Heart left ventricle (tissue), 13 donors: ENCODE results near the gene PLIN1.

ENCODE experiments used
- POLR2A ChIP-seq, 2 donors: fragments of 450-650 bp; IDR thresholded peaks; one replicate each; pipeline ENCODE4 v1.6.1; 2017; ENCODE audit warnings: antibody characterized with exemption in 2 of 2, mild to moderate bottlenecking in 2 of 2, moderate library complexity in 2 of 2
- TF ChIP-seq, protein P1 (sequence below), 12 donors: fragments of 200-600 bp; sonication (generic) in 4 of 12; IDR thresholded peaks; one replicate each; pipeline versions ENCODE4 v1.5.0 to v1.8.0; 2018 to 2022; ENCODE audit warnings: antibody characterized with exemption in 12 of 12, mild to moderate bottlenecking in 5 of 12
- donor health status: ischemic (EF 13 %, LVEDD 7.1; RV severe dilation, severe dysfunction).
- donor health status: DM: no; HTN: yes; CAD: no.
- donor health status: DM: no; HTN: no; CAD: no.
- donor health status: ischemic (EF 25% LVEDD 6.9; RV normal size, moderate dysfunction).
- donor health status: ischemic (EF 25% LVEDD 5.7; RV mildly dilated, moderate dysfunction).
- donor health status: ischemic (EF 35%, LVEDD 5.7; RV mildly dilated, moderate dysfunction).
- donor health status: nonischemic (EF 11% LVEDD 7.7; RV severe dilation, severe dysfunction).
- donor health status: DM: yes; HTN: yes; CAD: no.
- donor health status: PGD.
- donor health status: ischemic (EF 29% LVEDD 5.4; RV normal size, mild dysfunction).
- donor health status: nonischemic (EF 23%, LVEDD 6.1; RV moderate dilation, normal function).

DNA sequence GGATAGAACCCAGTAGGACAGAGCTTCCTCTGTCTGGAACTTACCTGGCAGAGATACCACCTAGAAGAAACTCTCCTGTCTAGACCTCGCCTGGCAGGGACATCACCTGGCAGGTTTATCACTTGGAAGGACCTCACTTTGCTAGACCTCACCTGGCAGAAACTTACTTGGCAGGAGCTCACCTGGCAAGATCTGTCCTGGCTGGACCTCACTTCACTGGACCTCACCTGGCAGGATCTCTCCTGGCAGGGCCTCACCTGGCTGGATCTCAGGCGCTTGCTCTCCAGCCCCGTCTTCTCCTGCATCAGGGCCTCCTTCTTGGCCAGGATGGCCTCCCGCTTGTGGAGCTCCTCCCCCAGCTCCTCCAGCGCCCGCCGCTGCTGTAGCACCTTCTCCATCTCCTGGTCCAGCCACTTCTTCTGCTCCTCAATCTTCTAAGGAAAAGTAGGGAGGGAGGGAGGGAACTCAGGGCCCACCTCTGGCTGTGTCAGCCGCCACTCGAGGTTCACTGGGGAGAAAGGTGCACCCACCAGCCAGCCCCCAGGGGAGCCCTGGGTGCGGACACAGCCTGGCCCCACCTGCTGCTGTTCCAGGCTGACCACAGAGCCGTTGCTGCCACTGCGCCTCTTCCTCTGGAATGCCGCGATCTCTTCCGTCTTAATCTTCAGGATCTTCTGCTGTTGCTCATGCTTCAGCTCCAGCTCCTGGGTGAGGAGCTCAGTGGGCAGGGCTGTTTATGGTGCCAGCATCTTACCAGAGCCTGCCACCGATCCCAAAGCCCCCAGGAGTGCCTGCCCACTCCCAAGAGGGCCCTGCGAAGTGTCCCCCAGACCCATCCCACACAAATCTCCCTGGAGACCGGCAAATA is 46.4 kb downstream of the PLIN1 start:
- TF ChIP-seq, protein P1, sequence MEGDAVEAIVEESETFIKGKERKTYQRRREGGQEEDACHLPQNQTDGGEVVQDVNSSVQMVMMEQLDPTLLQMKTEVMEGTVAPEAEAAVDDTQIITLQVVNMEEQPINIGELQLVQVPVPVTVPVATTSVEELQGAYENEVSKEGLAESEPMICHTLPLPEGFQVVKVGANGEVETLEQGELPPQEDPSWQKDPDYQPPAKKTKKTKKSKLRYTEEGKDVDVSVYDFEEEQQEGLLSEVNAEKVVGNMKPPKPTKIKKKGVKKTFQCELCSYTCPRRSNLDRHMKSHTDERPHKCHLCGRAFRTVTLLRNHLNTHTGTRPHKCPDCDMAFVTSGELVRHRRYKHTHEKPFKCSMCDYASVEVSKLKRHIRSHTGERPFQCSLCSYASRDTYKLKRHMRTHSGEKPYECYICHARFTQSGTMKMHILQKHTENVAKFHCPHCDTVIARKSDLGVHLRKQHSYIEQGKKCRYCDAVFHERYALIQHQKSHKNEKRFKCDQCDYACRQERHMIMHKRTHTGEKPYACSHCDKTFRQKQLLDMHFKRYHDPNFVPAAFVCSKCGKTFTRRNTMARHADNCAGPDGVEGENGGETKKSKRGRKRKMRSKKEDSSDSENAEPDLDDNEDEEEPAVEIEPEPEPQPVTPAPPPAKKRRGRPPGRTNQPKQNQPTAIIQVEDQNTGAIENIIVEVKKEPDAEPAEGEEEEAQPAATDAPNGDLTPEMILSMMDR (IDR thresholded peaks at IDR 0.05): no peak
- no peak for TF ChIP-seq POLR2A (IDR thresholded peaks at IDR 0.05)
